ENCODE measurements around the gene CPXM2.

CPXM2 gene

GRCh38 chr10:123766761-123767160, 124.8 kb downstream of the CPXM2 start:
- TF ChIP-seq CTCF (IDR thresholded peaks at IDR 0.05; ENCODE audit: control insufficient read depth, insufficient read depth, low read depth, low read length, missing control alignments) = no peak
- no peak overlapping the region for H3K4me3 ChIP-seq (ENCODE audit: control insufficient read depth, low read depth, low read length)
- peak; percentile 11 for DNase-seq (ENCODE audit: low read depth)

DNA sequence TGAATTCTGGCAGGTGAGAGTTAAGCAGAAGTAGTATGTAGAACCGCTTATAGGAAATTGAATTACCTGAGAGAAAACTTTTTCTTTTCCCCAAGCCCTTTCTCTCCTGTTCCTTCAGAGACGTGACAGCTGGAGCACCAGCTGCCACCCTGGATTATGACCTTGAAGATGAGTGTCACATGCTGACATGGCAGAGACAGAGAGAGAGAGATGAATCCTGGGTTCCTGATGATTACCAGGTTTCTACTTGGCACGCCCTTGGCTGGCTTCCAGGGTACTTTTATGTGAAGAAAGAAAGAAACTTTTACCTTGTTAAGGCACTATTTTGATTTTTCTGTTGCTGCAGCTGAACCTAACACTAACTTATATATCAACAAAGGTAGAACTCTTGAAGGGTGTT, 125.6 kb downstream of the CPXM2 start:
- H3K4me3 ChIP-seq (ENCODE audit: control insufficient read depth, low read depth, low read length) = no peak overlapping the region
- no peak for DNase-seq (ENCODE audit: low read depth)
- no peak for TF ChIP-seq CTCF (IDR thresholded peaks at IDR 0.05; ENCODE audit: control insufficient read depth, insufficient read depth, low read depth, low read length, missing control alignments)

DNA sequence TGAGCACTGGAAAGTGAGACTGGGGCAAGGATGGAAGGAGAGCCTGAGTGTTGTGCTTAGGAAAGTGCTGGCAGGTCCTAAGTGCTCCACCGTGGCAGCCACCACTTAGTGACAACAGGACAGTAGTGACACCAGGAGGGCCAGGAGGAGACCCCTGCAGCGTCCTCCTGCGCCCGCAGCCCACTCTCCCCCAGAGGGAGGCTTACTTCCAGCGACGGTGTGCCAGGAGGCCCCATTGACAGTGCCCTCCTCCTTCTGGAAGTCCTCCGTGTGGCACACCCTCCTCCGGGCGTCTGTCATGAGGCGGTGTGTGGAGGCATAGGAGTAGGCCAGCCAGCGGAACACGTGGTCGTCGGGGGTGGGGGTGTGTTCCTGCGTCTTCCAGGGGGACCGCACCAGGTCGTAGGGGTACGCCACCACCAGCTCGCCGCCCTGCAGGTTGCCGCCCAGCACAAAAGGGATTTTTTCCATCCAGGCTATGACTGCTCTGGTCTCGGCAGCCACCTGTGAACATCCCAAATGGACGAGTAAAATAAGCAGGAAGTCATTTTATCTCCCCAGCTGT, 129.9 kb downstream of the CPXM2 start:
- no peak for TF ChIP-seq CTCF (IDR thresholded peaks at IDR 0.05; ENCODE audit: control insufficient read depth, insufficient read depth, low read depth, low read length, missing control alignments)
- no peak for DNase-seq (ENCODE audit: low read depth)
- H3K4me3 ChIP-seq (ENCODE audit: control insufficient read depth, low read depth, low read length) = no peak overlapping the region

GRCh38 chr10:123761038-123761428, 130.6 kb downstream of the CPXM2 start:
- TF ChIP-seq CTCF (IDR thresholded peaks at IDR 0.05; ENCODE audit: control insufficient read depth, insufficient read depth, low read depth, low read length, missing control alignments) = no peak
- DNase-seq (ENCODE audit: low read depth) = no peak
- no peak overlapping the region for H3K4me3 ChIP-seq (ENCODE audit: control insufficient read depth, low read depth, low read length)

GRCh38 chr10:123760356-123761037, 131.1 kb downstream of the CPXM2 start:
- no peak for DNase-seq (ENCODE audit: low read depth)
- H3K4me3 ChIP-seq (ENCODE audit: control insufficient read depth, low read depth, low read length) = no peak overlapping the region
- no peak for TF ChIP-seq CTCF (IDR thresholded peaks at IDR 0.05; ENCODE audit: control insufficient read depth, insufficient read depth, low read depth, low read length, missing control alignments)

- no peak for DNase-seq (ENCODE audit: low read depth)
- H3K4me3 ChIP-seq (ENCODE audit: control insufficient read depth, low read depth, low read length) = no peak overlapping the region
- TF ChIP-seq CTCF (IDR thresholded peaks at IDR 0.05; ENCODE audit: control insufficient read depth, insufficient read depth, low read depth, low read length, missing control alignments) = no peak
Observed at GRCh38 chr10:123759501-123760031, 132.0 kb downstream of the CPXM2 start.

Measured in AG09309 (cell line).